Measurements from ENCODE around the gene NOTUM. TPM values are rescaled to one million over a fixed set of nuclear protein-coding genes. Genes with fewer than 3 reads are reported as not detected.
A peak's percentile ranks its signal among the peaks of the same experiment; 100 is the strongest.

NOTUM gene
- total and polyA plus RNA-seq, 9 of the 15 experiments (the other 6 are each of a cell fraction or from before 2014, with no cell fraction given) = 0.03 to 14.0 (median 4.1) TPM

GRCh38 chr17:81967533-81968395, 6.8 kb upstream of the NOTUM start (continued):
- TF ChIP-seq, protein P1, sequence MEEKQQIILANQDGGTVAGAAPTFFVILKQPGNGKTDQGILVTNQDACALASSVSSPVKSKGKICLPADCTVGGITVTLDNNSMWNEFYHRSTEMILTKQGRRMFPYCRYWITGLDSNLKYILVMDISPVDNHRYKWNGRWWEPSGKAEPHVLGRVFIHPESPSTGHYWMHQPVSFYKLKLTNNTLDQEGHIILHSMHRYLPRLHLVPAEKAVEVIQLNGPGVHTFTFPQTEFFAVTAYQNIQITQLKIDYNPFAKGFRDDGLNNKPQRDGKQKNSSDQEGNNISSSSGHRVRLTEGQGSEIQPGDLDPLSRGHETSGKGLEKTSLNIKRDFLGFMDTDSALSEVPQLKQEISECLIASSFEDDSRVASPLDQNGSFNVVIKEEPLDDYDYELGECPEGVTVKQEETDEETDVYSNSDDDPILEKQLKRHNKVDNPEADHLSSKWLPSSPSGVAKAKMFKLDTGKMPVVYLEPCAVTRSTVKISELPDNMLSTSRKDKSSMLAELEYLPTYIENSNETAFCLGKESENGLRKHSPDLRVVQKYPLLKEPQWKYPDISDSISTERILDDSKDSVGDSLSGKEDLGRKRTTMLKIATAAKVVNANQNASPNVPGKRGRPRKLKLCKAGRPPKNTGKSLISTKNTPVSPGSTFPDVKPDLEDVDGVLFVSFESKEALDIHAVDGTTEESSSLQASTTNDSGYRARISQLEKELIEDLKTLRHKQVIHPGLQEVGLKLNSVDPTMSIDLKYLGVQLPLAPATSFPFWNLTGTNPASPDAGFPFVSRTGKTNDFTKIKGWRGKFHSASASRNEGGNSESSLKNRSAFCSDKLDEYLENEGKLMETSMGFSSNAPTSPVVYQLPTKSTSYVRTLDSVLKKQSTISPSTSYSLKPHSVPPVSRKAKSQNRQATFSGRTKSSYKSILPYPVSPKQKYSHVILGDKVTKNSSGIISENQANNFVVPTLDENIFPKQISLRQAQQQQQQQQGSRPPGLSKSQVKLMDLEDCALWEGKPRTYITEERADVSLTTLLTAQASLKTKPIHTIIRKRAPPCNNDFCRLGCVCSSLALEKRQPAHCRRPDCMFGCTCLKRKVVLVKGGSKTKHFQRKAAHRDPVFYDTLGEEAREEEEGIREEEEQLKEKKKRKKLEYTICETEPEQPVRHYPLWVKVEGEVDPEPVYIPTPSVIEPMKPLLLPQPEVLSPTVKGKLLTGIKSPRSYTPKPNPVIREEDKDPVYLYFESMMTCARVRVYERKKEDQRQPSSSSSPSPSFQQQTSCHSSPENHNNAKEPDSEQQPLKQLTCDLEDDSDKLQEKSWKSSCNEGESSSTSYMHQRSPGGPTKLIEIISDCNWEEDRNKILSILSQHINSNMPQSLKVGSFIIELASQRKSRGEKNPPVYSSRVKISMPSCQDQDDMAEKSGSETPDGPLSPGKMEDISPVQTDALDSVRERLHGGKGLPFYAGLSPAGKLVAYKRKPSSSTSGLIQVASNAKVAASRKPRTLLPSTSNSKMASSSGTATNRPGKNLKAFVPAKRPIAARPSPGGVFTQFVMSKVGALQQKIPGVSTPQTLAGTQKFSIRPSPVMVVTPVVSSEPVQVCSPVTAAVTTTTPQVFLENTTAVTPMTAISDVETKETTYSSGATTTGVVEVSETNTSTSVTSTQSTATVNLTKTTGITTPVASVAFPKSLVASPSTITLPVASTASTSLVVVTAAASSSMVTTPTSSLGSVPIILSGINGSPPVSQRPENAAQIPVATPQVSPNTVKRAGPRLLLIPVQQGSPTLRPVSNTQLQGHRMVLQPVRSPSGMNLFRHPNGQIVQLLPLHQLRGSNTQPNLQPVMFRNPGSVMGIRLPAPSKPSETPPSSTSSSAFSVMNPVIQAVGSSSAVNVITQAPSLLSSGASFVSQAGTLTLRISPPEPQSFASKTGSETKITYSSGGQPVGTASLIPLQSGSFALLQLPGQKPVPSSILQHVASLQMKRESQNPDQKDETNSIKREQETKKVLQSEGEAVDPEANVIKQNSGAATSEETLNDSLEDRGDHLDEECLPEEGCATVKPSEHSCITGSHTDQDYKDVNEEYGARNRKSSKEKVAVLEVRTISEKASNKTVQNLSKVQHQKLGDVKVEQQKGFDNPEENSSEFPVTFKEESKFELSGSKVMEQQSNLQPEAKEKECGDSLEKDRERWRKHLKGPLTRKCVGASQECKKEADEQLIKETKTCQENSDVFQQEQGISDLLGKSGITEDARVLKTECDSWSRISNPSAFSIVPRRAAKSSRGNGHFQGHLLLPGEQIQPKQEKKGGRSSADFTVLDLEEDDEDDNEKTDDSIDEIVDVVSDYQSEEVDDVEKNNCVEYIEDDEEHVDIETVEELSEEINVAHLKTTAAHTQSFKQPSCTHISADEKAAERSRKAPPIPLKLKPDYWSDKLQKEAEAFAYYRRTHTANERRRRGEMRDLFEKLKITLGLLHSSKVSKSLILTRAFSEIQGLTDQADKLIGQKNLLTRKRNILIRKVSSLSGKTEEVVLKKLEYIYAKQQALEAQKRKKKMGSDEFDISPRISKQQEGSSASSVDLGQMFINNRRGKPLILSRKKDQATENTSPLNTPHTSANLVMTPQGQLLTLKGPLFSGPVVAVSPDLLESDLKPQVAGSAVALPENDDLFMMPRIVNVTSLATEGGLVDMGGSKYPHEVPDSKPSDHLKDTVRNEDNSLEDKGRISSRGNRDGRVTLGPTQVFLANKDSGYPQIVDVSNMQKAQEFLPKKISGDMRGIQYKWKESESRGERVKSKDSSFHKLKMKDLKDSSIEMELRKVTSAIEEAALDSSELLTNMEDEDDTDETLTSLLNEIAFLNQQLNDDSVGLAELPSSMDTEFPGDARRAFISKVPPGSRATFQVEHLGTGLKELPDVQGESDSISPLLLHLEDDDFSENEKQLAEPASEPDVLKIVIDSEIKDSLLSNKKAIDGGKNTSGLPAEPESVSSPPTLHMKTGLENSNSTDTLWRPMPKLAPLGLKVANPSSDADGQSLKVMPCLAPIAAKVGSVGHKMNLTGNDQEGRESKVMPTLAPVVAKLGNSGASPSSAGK (IDR thresholded peaks at IDR 0.05) = peak; percentile 74
- TF ChIP-seq, protein P2, sequence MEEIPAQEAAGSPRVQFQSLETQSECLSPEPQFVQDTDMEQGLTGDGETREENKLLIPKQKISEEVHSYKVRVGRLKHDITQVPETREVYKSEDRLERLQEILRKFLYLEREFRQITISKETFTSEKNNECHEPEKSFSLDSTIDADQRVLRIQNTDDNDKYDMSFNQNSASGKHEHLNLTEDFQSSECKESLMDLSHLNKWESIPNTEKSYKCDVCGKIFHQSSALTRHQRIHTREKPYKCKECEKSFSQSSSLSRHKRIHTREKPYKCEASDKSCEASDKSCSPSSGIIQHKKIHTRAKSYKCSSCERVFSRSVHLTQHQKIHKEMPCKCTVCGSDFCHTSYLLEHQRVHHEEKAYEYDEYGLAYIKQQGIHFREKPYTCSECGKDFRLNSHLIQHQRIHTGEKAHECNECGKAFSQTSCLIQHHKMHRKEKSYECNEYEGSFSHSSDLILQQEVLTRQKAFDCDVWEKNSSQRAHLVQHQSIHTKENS (CRISPR knock-in tag; IDR thresholded peaks at IDR 0.05) = no peak
- TF ChIP-seq, protein P3, sequence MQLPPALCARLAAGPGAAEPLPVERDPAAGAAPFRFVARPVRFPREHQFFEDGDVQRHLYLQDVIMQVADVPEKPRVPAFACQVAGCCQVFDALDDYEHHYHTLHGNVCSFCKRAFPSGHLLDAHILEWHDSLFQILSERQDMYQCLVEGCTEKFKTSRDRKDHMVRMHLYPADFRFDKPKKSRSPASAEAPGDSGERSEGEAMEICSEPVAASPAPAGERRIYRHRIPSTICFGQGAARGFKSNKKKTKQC (CRISPR knock-in tag; IDR thresholded peaks at IDR 0.05) = peak; percentile 74; the same call in 1 of the 2 replicates
